Measurements from ENCODE around the gene RCHY1.
A peak's percentile ranks its signal among the peaks of the same experiment; 100 is the strongest.
"Not testable (repeated sequence)": the region's sequence is repeated elsewhere in the genome, so short reads cannot be mapped to it uniquely, and the experiment has no call there.

Gene RCHY1

DNA sequence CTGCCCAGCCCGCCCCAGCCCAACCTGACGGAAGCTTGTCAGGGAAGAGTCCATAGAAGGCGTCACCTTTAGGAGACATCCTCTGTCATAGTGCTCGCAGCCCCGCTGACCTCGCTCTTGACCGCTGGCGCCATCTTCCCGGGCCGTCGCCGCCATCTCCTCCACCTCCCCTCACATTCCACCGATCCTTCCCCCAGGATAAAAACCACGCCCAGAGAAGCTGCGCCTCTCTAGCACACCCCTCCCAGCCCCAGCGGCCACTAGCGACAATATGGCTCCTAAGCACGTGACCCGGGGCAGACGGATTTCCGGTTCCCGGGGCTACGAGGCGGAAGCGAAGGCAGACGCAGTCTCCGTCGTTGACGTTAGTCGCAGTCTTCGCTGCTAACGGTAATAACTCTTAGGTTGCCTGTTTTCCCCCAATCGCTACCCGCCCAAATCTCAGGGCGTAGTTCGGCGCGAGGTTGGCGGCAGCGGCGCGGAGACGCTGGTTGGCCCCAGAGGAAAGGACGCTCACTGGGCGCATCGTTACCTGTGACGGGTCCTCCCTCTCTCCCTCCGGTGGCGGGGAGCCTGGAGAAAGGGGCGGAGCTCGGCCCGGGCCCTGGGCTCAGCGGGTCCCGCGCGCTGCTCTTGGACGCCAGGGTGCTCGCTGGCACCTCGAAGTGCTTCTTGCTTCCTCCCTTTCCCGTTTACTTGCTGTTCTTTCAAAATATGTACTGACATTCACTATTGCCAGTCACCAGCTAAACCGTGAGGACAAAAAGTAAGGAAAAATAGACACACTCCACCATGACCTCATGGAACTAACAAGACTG, at the start of gene RCHY1, which contains the start of gene THAP6:
Gene RCHY1 (minus strand): TSS at position 273 of the 818 bp plus-strand sequence. CDS start 117 bp downstream, at position 156.
Gene THAP6 (plus strand): TSS at position 343 of the 818 bp plus-strand sequence. CDS start 980 bp downstream, outside the sequence.
- peak; percentile 96 for DNase-seq
- in situ Hi-C loops (cut with MboI; ENCODE audit: low pct_unique_long_range_greater_than_20kb, low sequenced_read_pairs), result no loop called here

DNA sequence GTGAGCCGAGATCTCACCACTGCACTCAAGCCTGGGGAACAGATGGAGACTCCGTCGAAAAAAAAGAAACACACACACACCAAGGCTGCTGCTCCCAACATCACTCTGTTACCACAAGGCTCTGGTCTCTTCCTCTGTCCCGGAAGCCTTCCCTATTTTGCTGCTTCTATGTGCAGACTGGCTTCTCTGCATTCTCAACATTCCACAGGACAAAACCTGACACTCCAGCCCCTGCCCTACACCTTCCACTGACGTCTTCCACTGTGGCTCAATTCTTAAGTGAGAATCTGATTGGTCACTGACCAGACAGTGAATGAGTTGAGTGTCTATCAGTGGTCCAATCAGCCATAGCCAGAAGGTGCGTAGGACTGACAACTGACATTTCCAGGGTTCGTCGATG, 47.6 kb upstream of the RCHY1 start:
- in situ Hi-C loops (cut with MboI; ENCODE audit: low pct_unique_long_range_greater_than_20kb, low sequenced_read_pairs), result no loop called here
- DNase-seq, result no peak

DNA sequence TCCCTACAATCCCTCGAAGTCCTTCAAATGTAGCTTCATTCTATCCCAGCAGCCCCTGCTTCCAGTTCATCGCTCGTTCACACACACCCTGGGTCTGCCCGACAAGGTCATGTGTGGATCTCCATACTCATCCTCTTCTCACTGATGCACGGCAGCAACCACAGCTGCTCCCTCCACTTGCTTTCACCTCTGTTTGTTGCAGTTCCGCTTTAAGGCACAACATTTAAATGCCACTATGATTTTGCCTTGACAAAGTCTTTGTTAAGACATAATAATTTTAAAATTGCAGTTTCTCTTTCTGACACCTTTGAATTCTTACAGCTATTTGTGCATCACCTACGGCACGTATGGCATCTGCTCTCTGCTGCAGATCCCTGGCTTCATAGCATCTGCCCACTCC, 43.5 kb upstream of the RCHY1 start:
- in situ Hi-C loops (cut with MboI; ENCODE audit: low pct_unique_long_range_greater_than_20kb, low sequenced_read_pairs), result no loop called here

DNA sequence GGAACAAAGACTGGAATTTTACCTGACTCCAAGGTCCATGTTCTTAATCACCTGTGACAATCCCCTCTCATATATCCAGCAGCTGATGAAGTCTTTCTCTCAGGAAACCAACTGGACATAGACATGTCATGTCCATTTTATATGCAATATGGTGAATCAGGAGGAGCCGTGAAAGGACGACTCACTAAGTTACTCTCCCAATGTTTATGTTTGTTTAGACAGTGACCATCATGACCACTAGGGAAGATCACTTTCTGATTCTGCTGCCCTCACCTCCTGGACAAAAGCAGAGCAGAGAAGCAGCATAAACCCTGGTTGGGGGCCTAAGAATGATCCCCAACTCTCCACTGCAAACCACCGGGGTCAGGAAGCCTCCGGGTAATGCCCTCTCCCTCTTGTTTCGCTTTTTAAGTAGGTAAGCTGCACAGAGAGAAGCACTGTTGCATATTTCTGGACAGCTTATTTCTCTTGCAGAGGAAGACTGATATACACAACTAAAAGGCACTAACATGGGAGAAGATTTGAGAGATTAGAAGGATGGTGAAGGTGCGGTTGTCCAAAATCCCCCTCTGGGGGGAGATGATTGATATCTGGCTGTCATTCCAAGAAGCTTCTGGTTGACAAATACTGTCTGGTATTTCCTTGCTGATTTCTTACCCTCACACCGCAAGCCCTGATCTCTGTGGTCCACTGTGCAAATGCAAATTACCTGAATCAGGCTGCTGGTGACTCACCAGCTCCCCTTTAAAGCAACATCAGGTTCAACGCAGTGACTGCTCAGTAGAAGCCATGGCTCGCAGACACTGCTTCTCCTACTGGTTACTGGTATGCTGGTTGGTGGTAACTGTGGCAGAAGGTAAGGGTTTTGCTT, 41.3 kb upstream of the RCHY1 start, which contains the start of gene ODAPH:
Gene ODAPH (plus strand): TSS at position 773 of the 871 bp plus-strand sequence. CDS start 17 bp downstream, at position 790.
- no peak for DNase-seq

More for the DNA sequence above, 43.5 kb upstream of the RCHY1 start:
- no peak for DNase-seq

DNA sequence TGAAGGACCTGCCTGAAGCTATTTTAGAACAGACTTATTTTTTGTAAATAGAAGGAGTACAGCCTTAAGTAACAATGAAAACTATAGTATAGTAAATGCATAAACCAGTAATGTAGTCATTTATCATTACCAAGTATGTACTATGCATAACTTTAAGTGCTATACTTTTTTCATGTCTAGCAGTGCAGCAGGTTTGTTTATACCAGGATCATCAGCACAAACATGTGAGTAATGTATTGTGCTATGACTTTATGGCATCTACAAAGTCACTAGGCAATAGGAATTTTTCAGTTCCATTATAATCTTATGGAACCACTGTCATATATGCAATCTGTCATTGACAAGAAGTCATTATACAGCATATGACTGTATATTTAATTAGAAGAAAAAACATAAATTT, 38.2 kb upstream of the RCHY1 start:
- in situ Hi-C loops (cut with MboI; ENCODE audit: low pct_unique_long_range_greater_than_20kb, low sequenced_read_pairs), result no loop called here
- no peak for DNase-seq

More for the DNA sequence above, 41.3 kb upstream of the RCHY1 start, which contains the start of gene ODAPH:
- in situ Hi-C loops (cut with MboI; ENCODE audit: low pct_unique_long_range_greater_than_20kb, low sequenced_read_pairs), result no loop called here

DNA sequence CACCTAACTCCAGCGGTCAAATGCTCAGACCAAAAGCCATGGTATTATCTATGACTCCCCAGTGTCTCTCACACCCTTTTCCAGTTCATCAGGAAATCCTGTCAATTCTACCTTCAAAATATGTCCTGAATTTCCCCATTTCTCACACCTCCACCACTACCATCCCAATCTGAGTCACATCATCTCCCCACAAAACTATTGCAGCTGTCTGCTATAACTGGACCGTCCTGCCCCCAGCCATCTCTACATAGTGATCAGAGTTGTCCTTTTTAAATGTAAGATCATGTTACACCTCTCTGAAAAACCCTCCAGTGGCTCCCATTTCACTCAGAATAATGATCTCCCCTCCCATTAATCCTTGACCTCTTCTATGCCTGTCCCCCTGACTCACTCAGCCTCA, 34.8 kb upstream of the RCHY1 start:
- in situ Hi-C loops (cut with MboI; ENCODE audit: low pct_unique_long_range_greater_than_20kb, low sequenced_read_pairs), result no loop called here
- DNase-seq, result no peak

DNA sequence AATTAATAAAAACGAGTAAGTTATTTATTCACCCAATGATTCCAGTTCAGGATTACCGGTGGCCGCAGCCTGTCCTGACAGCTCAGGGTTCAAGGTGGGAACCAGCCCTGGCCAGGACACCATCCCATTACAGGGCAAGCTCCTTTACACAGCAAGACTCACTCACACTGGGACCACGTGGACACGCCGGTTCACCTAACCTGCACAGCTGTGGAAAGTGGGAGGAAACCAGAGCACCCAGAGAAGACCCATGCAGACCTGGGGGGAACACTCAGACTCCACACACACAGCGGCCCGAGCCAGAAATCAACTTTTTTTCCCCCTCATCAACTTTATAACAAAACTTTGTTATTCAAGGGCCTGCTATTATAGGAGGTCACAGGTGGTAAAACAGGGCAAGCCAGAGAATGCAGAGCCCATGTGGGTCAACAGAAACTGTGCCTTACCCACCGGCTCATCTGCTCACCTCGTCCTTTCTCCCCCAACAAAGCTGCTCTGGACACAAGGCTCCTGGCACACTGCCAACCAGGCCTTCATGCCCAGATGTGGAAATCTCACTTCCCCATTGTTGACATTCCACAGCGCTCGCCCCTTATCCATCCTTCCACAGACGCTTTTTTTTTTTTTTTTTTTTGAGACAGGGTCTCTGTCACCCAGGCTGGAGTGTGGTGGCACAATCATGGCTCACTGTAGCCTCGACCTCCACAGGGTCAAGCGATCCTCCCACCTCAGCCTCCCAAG, 33.6 kb upstream of the RCHY1 start:
- DNase-seq, result peak; percentile 40
- in situ Hi-C loops (cut with MboI; ENCODE audit: low pct_unique_long_range_greater_than_20kb, low sequenced_read_pairs), result no loop called here

DNA sequence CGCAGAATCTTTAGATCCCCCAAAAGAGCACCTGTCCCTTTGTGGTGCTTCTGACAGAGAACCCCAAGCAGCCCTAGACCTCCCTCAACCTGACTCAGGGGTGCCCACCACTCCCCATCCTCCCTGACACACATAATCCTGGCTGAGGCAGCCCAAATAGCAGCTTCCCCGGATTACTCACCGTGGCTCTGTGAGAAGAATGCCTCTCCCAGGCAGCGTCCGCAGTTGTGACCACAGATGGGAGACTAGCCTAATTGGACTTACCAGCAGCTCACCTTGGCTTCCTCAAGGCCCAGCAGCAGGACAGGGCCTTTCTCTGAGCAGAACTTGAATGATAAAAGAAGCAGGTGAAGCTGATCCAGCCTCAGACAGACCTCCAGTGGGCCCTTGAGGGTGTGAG, 31.3 kb upstream of the RCHY1 start:
- no peak for DNase-seq
- in situ Hi-C loops (cut with MboI; ENCODE audit: low pct_unique_long_range_greater_than_20kb, low sequenced_read_pairs), result no loop called here

DNA sequence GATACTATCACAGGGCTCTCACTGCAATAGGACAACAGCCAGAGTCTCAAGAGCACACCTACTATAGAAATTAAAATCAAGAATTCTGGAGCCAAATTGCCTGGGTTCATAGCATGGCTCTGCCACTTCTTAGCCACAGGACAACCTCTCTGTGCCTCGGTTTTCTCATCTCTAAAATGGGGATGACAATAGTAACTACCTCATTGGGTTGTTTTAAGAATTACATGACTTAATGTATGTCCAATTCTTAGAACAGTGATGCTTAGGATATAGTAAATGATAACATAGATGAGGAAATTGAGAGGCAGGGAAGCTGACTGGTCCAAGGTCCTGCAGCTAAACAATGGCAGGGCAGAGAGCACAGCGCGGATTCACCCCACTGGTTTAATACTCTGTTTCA, 30.7 kb upstream of the RCHY1 start:
- in situ Hi-C loops (cut with MboI; ENCODE audit: low pct_unique_long_range_greater_than_20kb, low sequenced_read_pairs), result no loop called here
- DNase-seq, result no peak

DNA sequence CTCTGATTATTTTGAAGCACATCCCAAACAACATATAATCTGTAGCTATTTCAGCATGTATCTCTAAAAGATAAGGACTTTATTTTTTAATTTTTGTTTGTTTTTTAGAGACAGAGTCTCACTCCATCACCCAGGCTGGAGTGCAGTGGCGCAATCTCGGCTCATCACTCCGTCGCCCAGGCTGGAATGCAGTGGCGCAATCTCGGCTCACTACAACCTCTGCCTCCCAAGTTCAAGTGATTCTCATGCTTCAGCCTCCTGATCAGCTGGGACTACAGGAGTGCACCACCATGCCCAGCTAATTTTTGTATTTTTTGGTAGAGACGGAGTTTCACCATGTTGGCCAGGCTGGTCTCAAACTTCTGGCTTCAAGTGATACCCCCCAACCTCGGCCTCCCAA, 30.0 kb upstream of the RCHY1 start:
- in situ Hi-C loops (cut with MboI; ENCODE audit: low pct_unique_long_range_greater_than_20kb, low sequenced_read_pairs); DNase-seq: not testable (repeated sequence)

DNA sequence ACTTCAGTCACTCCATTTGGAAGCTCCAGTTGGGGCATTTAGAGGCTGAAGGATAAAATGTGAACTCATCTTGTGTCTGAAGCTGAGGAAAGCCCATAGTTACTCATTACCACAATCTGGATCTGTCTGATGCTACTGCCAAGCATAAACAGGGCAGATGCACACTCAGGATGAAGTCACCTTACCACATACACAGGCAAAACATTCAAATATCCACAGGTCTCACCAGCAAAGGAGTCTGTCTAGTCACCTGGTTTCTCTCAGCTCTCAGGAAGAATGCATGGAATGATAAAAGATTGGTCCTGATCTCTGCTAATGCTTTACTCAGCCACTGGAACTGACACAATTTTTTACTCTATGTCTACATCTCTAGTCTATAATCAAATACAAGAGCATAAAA, 28.6 kb upstream of the RCHY1 start:
- in situ Hi-C loops (cut with MboI; ENCODE audit: low pct_unique_long_range_greater_than_20kb, low sequenced_read_pairs), result no loop called here
- DNase-seq, result no peak

DNA sequence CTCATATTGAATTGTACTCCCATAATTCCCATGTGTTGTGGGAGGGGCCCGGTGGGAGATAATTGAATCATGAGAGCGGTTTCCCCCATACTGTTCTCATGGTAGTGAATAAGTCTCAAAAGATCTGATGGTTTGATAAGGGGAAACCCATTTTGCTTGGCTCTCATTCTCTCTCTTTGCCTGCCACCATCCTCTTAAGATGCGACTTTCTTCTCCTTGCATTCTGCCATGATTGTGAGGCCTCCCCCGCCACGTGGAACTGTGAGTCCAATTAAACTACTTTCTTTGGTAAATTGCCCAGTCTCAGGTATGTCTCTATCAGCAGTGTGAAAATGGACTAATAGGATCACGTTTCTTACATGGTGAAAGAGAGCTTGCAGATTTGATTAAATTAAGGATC, 23.1 kb upstream of the RCHY1 start:
- in situ Hi-C loops (cut with MboI; ENCODE audit: low pct_unique_long_range_greater_than_20kb, low sequenced_read_pairs); DNase-seq: not testable (repeated sequence)

DNA sequence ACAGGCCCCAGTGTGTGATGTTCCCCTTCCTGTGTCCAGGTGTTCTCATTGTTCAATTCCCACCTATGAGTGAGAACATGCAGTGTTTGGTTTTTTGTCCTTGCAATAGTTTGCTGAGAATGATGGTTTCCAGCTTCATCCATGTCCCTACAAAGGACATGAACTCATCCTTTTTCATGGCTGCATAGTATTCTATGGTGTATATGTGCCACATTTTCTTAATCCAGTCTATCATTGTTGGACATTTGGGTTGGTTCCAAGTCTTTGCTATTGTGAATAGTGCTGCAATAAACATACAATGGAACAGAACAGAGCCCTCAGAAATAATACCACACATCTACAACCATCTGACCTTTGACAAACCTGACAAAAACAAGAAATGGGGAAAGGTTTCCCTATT, 19.7 kb upstream of the RCHY1 start:
- DNase-seq; in situ Hi-C loops (cut with MboI; ENCODE audit: low pct_unique_long_range_greater_than_20kb, low sequenced_read_pairs): not testable (repeated sequence)

DNA sequence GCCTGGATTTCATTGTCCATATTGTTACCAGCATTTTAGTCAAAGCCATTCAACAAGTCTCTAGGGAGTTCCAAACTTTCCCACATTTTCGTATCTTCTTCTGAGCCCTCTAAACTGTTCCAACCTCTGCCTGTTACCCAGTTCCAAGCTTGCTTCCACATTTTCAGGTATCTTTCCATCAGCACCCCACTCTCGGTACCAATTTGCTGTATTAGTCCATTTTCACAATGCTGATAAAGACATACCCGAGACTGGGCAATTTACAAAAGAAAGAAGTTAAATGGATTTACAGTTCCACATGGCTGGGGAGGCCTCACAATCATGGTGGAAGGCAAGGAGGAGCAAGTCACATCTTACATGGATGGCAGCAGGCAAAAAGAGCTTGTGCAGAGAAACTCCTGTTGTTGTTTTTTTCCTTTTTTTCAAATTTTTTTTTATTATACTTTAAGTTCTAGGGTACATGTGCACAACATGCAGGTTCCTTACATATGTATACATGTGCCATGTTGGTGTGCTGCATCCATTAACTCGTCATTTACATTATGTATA, 19.2 kb upstream of the RCHY1 start:
- DNase-seq; in situ Hi-C loops (cut with MboI; ENCODE audit: low pct_unique_long_range_greater_than_20kb, low sequenced_read_pairs): not testable (repeated sequence)

DNA sequence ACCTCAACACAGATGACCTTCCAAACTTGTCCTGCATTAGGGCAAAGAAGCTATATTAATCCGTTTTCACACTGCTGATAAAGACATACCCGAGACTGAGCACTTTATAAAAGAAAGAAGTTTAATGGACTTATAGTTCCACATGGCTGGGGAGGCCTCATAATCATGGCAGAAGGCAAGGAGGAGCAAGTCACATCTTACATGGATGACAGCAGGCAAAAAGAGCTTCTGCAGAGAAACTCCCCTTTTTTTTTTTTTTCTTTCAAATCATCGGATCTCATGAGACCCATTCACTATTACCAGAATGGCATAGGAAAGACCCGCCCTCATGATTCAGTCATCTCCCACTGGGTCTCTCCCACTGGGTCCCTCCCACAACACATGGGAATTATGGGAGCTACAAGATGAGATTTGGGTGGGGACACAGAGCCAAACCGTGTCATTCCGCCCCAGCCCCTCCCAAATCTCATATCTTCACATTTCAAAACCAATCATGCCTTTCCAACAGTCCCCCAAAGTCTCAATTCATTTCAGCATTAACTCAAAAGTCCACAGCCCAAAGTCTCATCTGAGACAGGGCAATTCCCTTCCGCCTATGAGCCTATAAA, 17.4 kb upstream of the RCHY1 start:
- DNase-seq; in situ Hi-C loops (cut with MboI; ENCODE audit: low pct_unique_long_range_greater_than_20kb, low sequenced_read_pairs): not testable (repeated sequence)

DNA sequence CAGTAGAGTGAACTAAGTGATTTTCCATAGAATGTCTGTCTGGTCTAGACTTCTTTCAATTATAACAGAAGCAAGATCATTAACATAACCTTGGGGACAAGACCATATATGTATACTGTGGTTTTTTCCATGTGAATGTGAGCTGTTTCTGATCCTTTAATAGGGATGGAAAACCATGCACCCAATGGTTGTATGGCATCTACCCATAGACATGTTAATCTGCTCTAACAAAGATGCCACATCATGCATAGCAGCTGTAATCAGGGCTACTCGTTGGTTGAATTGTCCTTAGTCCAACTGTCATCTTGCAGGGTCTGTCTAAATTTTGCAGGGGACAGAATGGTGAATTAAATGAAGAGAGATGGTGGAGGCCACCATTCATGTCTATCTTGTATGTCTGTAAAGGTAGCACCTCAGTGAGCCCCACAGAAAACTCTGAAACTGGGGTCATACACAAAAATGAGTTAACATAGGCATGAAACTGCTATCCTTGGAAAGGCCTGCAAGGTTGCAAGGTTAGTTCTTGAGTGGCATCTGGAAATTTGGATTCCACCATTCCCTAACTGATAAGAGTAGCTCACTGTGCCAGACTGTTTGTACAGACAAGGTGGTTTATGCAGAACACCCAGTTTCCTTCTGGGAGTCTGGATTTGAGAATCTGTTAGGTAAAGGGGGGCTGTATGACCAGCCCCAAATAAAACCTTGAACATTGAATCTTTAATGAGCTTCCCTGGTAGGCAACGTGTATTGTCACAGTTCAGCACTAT, 16.5 kb upstream of the RCHY1 start:
- no peak for DNase-seq
- in situ Hi-C loops (cut with MboI; ENCODE audit: low pct_unique_long_range_greater_than_20kb, low sequenced_read_pairs), result no loop called here

DNA sequence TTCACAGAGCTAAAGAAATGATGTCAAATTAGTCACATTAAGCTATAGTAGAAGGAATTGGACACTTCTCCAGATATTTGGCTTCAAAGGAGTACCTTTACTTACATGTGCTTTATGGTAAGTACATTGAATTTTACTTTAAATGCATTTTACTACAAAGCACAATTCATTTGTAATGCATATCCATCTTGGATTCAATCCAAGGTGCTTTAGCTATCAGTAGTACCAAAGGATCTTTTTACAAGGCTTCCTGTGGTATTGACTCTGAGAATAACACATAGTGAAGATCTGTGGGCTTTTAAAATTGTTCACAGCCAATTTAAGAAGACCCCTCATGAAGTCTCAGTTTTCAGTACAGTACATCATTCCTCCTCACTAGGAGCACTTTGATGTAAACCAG, 13.3 kb upstream of the RCHY1 start:
- no peak for DNase-seq
- in situ Hi-C loops (cut with MboI; ENCODE audit: low pct_unique_long_range_greater_than_20kb, low sequenced_read_pairs), result no loop called here

DNA sequence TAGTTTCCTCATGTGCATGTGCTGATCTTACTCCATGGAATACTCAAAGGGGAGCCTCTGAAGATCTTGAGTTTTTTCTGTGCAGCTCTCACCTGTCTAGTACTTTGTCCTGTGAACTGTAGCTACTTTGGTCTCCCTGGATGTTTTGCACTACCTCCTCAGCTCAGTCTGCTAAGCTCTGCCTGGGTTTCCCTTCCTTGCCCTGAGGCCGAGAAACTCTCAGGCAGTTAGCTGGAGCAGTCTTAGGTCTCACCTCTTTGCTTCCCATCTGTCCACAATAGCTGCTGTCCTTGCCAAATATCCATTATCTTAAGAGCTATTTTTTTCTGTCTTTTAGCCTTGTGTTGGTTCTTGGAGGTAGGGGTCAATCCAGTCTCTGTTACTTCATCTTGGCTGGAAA, 11.7 kb upstream of the RCHY1 start:
- in situ Hi-C loops (cut with MboI; ENCODE audit: low pct_unique_long_range_greater_than_20kb, low sequenced_read_pairs), result no loop called here
- DNase-seq, result no peak
